ENCODE results near the gene PDRG1.
"Not testable (repeated sequence)": the region's sequence is repeated elsewhere in the genome, so short reads cannot be mapped to it uniquely, and the experiment has no call there.

PDRG1 gene

GRCh38 chr20:31926493-31926892 is 25.4 kb downstream of the PDRG1 start:
- DNase-seq (ENCODE audit: low spot score): no peak

DNA sequence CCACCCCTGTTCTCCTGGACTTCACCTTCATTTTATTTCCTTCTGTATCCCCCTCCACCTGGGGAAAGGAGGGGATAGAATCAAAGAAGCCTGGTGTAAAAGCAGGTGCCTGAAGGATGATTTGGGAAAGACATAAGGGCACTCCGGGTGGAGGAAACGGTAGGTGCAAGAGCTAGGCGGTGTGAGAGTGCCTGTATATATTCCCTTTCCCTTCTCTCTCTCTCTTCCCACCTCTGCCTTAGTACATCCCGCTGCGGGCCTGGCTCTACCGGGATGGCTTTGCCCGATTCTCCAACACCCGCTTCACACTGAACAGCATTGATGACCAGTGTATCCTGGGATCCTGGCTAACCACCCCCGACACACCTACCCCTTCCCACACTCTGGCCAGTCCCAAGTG is 26.2 kb downstream of the PDRG1 start:
- DNase-seq (ENCODE audit: low spot score): no peak

GRCh38 chr20:31924561-31924960 is 27.3 kb downstream of the PDRG1 start:
- DNase-seq (ENCODE audit: low spot score): no peak

DNA sequence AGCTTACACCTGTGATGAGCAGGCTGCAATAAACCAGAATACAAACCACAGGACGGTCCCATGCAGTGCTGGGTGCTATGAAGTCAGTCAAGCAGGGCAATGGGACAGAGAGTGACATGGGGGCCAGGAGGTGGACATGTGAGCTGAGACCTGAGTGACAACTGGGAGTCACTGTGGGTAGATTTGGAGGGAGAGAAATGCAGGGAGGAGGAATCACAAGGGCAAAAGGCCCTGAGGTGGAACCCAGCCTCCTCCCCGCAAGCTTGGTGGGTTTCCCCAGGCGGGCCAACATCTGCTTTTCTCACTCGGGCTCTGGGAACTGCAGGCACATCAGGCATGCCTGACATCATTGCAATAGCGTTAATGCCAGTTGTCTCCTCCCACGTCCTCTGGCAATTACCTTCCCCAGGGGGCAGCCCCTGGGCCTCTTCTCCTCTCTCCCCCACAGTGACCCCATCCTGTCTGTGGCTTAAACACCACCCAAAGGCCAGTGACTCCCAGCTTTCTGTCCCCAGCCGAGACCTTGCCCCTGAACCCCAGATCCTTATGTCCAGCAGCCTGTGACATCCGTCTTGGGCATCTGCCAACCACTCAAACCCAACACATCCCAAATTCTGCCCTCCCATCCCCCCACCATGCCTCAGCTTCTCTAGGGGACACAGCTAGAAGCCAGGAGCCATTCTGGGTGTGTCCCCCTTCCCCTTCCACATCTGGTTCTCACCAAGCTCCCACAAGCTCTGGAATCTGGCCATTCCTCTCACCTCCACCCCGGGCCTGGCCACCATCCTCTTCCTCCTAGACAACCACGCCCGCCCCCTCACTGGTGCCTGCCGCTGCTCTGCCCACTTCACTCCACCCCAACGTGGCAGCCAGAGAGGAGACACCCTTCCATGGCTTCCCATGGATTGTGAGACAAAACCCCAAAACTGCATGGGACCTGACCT is 28.2 kb downstream of the PDRG1 start:
- DNase-seq (ENCODE audit: low spot score): no peak

DNA sequence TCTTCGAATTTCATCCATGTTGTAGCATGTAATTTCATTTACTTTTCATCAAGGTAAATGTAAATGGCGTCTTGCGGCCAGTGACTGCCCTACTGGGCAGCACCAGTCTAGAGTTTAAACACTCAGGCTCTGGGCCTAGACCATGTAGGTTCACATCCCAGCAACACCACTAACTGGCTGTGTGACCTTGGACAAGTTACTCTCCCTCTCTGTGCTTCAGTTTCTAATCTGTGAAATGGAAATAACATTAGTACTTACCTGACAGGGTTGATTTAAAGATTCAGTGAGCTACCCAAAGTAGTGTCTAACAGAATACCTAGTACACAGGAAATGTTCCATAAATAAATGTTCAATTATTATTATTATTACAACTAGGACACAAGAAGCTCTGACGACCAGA is 29.3 kb downstream of the PDRG1 start:
- no peak for DNase-seq (ENCODE audit: low spot score)

DNA sequence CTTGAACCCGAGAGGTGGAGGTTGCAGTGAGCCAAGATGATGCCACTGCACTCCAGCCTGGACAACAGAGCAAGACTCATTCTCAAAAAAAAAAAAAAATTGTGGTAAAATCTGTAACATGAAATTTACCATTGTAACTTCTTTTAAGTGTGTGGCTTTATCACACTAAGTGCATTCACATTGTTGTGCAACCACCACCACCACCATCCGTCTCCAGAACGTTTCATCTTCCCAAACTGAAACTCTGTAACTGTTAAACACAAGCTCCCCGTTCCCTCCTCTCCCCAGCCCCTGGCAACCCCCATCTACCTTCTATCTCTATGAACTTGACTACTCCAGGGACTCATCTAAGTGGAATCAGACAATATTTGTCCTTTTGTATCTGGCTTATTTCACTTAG is 29.7 kb downstream of the PDRG1 start:
- no peak for DNase-seq (ENCODE audit: low spot score)

DNA sequence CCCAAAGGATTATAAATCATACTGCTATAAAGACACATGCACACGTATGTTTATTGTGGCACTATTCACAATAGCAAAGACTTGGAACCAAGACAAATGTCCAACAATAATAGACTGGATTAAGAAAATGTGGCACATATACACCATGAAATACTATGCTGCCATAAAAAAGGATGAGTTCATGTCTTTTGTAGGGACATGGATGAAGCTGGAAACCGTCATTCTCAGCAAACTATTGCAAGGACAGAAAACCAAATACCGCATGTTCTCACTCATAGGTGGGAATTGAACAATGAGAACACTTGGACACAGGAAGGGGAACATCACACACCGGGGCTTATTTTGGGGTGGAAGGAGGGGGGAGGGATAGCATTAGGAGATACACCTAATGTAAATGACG is 30.4 kb downstream of the PDRG1 start:
- DNase-seq (ENCODE audit: low spot score): not testable (repeated sequence)

DNA sequence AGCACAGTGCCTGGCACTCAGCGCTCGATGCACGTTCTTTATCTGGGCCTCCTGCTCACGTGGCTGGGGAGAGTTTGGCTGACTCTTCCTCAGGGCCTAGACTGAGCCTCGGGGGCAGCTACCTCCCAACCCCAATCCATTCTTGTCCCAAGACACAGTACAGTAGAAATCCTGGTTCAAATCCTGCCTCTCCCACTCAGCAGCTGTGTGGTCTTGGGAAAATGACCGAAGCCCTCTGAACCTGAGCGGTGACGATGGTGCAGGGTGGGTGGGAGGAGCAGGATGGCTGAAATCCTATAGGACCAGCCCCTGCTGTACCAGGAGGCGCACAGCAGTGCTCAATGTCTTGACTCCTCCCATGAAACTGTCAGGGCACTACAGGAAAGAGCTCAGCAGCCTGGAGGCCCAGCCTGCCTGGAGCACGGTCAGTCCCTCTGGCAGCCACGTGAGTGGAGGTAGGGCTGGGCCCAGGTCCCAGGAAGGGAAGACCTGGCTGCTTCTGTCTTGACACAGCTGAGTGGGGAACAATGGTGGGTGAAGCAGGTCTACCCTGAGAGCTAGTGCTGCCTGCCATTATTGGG is 31.5 kb downstream of the PDRG1 start:
- DNase-seq (ENCODE audit: low spot score): no peak

GRCh38 chr20:31919410-31920155 is 32.3 kb downstream of the PDRG1 start:
- no peak for DNase-seq (ENCODE audit: low spot score)

DNA sequence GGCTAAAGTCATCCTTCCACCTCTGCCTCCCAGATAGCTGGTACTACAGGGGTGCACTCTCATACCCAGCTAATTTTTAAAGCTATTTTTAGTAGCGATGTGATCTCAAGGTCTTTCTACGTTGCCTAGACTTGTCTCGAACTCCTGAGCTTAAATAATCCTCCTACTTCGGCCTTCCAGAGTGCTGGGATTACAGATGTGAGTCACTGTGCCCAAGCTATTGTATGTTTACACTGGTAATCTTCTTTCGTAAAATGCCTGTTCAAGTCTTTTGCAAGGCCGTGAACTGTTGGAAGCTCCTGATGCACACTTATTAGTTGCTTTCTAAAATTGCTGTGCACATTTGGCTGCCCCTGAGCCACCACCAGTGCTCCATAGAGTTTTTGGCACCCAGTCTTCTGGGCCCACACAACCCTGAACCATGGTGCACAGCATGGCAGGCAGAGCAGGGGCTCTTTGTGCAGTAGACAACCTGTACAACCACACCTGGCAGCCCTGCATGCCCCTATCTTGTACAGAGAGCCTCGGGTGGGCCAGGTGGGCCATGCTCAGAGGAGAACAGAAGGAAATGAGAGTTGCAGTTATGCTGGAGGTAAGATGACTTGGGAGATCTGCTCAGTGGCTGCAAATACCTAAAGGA is 33.3 kb downstream of the PDRG1 start:
- no peak for DNase-seq (ENCODE audit: low spot score)

DNA sequence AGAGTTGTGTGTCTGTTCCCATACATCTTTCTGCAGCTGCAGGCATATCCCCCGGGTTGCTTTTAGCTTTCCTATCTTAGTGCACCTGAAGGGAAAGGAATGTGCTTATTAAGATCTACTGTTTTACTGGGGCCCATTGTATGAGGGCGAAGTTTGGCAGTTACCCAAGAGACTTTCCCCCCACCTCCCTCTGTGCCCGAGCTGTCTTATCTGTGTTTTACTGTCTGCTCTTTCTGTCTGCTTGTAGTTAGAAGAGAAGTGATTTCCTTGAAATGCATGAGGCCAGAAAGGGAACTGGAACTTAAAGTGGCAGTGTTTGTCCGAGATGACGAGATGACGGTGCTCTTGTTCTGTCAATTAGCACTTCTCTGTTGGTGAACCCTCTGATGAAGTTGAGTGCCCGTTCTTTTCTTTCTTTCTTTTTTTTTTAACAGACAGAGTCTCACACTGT is 33.9 kb downstream of the PDRG1 start:
- not testable (repeated sequence) for DNase-seq (ENCODE audit: low spot score)

DNA sequence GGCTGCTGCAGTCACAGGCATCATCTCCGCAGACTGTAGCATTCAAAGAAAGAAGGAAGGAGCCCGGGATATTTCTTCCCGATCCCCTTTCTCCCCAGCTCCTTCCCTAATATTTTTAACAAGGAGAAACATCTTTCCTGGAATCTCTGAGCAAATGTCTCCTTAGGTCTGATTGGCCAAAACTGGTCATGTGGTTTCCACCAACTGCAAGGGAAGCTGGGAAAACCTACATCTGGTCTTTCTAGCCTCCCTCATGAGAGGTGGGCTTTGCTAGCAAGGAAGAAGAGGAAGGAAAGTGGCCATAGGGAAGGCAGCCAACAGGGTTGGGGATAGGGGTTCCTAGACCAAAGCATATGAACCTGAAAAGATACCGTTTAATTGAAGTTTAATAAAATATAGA is 35.1 kb downstream of the PDRG1 start:
- DNase-seq (ENCODE audit: low spot score): no peak

GRCh38 chr20:31915491-31916280 is 36.2 kb downstream of the PDRG1 start:
- DNase-seq (ENCODE audit: low spot score): no peak

GRCh38 chr20:31914170-31914569 is 37.7 kb downstream of the PDRG1 start:
- no peak for DNase-seq (ENCODE audit: low spot score)

DNA sequence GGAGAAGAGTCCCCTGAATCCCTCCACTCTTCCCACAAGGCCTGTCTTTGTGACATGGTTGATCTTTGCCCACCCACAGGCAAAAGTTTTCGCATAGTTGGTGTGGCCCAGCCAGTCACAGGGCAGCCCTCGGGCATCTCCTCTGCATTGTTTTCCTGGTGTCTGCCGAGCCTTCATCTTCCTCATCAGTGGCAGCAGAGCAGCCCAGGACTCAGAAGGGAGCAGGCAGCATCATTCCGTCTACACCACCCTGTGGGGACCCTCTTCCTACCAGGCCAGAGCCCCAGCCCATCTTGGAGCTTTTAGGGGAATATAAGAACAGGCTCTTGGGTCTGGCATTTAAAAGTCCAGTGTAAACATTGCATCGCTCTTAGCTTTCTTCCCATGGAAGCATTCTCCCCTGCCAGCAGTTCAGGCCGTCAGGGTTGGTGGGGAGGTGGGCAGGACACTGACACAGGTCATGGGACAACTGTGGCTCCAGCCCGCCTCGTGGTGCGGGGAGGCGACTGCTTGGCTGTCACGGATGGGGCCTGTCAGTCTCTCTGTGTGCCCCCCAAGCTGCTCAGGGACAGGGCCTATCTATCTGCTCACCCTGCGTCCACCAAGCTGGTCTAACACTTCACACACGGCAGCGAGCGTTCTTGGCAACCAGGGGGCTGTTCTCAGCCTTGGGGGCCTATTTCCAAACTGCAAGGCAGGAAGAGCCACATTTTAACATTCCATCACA is 38.3 kb downstream of the PDRG1 start:
- no peak for DNase-seq (ENCODE audit: low spot score)

- DNase-seq (ENCODE audit: low spot score): no peak
Measured at GRCh38 chr20:31910071-31910803, 41.6 kb downstream of the PDRG1 start.

GRCh38 chr20:31909253-31910070 is 42.4 kb downstream of the PDRG1 start:
- DNase-seq (ENCODE audit: low spot score): no peak

GRCh38 chr20:31908424-31908823 is 43.4 kb downstream of the PDRG1 start:
- no peak for DNase-seq (ENCODE audit: low spot score)

- DNase-seq (ENCODE audit: low spot score): no peak
Measured at GRCh38 chr20:31908016-31908415, 43.8 kb downstream of the PDRG1 start.

Data from activated CD4-positive, alpha-beta T cell treated with anti-CD3 and anti-CD28 coated beads, Interleukin-2, Interleukin-4, amounts not matched to agents 100 ng/mL and 50 ng/mL, durations not matched to agents 16 hours and 8 hours (primary cell).